GM12875 (cell line): ENCODE results near the gene GRIK4.
A peak's percentile ranks its signal among the peaks of the same experiment; 100 is the strongest.

Experiments
- H3K4me3 ChIP-seq: one replicate; pipeline ENCODE4 v1.5.1; 2011; ENCODE audit warnings: low read depth, low read length, control low read depth
- TF ChIP-seq, protein P1 (sequence below): IDR thresholded peaks from 2 replicates; pipeline ENCODE4 v1.5.1; 2011; ENCODE audit warnings: low read depth, mild to moderate bottlenecking, control low read depth, inconsistent platforms, low read length, moderate library complexity, borderline replicate concordance; ENCODE audit not compliant: insufficient read depth

The GRIK4 gene

GRCh38 chr11:120564573-120565311, 53.2 kb downstream of the GRIK4 start:
- H3K4me3 ChIP-seq: peak overlapping the region; percentile 37
- TF ChIP-seq, protein P1, sequence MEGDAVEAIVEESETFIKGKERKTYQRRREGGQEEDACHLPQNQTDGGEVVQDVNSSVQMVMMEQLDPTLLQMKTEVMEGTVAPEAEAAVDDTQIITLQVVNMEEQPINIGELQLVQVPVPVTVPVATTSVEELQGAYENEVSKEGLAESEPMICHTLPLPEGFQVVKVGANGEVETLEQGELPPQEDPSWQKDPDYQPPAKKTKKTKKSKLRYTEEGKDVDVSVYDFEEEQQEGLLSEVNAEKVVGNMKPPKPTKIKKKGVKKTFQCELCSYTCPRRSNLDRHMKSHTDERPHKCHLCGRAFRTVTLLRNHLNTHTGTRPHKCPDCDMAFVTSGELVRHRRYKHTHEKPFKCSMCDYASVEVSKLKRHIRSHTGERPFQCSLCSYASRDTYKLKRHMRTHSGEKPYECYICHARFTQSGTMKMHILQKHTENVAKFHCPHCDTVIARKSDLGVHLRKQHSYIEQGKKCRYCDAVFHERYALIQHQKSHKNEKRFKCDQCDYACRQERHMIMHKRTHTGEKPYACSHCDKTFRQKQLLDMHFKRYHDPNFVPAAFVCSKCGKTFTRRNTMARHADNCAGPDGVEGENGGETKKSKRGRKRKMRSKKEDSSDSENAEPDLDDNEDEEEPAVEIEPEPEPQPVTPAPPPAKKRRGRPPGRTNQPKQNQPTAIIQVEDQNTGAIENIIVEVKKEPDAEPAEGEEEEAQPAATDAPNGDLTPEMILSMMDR: peak; percentile 35; the same call in 1 of the 2 replicates

GRCh38 chr11:120565466-120566155, 54.1 kb downstream of the GRIK4 start:
- TF ChIP-seq, protein P1: no peak

DNA sequence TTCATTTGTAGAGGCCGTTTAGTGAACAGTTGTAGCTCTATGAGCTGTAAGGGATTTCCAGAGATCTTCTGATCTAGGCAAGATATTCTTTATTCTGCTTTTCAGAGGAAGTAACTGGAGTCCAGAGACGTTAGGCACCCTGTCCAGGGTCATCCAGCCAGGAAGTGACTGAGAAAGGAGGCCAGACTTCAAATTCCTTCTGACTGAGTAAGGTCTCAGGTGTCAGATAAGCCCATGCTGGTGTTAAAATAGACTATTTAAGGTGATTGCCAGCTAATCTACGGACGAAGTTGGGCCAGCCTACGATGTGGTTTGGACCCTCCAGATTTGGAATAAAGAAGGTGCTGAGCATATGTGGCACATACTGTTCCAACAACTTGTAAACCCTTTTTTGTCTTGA, 54.6 kb downstream of the GRIK4 start:
- TF ChIP-seq, protein P1: no peak
- no peak overlapping the region for H3K4me3 ChIP-seq

More at GRCh38 chr11:120565466-120566155, 54.1 kb downstream of the GRIK4 start:
- H3K4me3 ChIP-seq: no peak overlapping the region

DNA sequence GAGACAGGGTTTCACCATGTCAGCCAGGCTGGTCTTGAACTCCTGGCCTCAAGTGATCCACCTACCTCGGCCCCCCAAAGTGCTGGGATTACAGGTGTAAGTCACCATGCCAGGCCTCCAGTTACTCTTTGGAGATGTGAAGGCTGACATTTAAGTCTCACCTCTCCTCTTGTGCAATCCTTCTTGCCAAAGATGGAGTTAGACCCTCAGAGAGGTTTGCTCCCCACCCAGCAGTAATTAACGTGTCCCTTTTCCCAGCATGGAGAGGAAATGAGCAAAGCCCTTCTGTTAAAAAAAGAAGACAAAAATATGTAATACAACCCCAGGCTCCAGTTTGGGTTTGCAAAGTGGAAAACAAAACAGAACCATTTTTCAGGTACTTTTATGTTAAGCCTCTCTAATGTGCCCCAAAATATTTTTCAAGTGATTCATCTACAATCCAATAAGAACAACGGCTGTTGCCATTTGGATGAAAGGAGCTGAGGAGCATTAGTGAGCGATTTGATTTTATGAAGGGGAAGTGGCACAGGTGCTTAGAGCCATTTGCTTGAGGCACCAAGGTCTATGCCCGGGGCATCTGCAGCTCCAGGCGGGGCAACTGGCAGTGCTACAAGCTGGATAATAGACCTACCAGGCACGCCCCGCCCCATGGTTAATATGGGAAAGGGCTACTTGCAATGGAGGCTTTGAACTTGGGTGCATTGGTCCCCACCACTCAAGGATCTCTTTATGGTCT, 57.2 kb downstream of the GRIK4 start:
- TF ChIP-seq, protein P1: no peak
- H3K4me3 ChIP-seq: no peak overlapping the region

- TF ChIP-seq, protein P1: no peak
- H3K4me3 ChIP-seq: no peak overlapping the region
Observed at GRCh38 chr11:120569861-120570260, 58.3 kb downstream of the GRIK4 start.

DNA sequence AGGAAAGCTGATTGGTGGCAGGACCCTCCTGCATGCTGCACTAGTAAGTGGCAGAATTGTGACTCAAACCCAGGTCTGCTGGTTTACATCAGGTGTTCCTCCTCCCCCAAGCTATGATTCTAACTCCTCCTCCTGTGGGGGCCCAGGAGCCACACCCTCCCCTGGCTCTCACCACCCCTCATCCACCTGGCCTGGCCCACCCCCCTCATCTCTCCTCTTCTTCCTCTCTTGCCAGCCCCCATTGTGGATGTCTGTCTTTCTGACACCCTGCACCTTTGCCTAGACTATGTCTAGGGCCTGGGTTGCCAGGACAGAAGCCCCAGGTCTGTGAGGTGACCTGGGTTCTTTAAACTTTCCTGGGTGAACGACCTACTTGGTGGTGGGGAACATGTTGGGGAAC, 59.9 kb downstream of the GRIK4 start:
- TF ChIP-seq, protein P1: no peak
- no peak overlapping the region for H3K4me3 ChIP-seq
